GM21576 (cell line): ENCODE results near the gene TAF3.

Source experiments
- ATAC-seq: cut with Tn5 transposase; IDR thresholded peaks from one replicate; pipeline ENCODE4 v1.9.1; 2021; ENCODE audit warnings: mild to moderate bottlenecking, moderate library complexity; ENCODE audit not compliant: unreplicated experiment

The TAF3 gene

DNA sequence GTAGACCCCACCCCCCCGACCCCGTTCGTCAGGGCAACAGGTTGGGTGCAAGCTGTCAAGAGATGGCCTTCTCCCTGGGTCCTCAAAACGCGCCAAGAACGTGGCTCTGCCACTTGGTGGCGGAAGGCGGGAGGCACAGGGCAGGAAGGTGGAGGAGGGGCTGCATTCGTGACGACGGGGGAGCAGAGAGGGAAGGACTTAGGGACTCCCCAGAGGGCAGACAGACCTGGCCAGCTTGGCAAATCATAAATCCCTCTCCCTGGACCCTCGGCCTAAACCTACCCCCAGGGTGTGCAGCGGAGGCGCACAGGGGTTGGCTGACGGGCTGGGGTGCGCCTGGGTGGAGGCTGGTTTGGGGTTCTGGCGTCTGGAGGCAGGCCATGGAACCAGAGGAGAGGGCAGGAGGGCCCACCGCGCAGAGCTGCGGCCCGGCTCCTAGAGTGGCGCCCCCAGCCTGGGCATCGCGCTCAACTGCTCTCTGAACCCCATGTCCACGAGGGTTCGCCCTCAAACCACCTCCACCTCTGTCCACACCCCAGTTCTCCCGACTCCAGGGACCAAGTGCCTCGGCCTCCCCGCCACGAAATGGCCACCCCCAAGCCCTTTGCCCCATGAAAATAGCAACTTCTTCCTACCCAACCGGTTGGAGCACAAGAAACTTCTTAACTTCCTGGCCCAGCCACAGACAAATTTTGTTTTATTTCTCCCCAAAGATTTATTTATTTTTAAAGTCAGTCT lies 225.4 kb downstream of the TAF3 start:
- no peak for ATAC-seq

- ATAC-seq, result no peak
Measured at GRCh38 chr10:8044331-8044907, 226.1 kb downstream of the TAF3 start.

DNA sequence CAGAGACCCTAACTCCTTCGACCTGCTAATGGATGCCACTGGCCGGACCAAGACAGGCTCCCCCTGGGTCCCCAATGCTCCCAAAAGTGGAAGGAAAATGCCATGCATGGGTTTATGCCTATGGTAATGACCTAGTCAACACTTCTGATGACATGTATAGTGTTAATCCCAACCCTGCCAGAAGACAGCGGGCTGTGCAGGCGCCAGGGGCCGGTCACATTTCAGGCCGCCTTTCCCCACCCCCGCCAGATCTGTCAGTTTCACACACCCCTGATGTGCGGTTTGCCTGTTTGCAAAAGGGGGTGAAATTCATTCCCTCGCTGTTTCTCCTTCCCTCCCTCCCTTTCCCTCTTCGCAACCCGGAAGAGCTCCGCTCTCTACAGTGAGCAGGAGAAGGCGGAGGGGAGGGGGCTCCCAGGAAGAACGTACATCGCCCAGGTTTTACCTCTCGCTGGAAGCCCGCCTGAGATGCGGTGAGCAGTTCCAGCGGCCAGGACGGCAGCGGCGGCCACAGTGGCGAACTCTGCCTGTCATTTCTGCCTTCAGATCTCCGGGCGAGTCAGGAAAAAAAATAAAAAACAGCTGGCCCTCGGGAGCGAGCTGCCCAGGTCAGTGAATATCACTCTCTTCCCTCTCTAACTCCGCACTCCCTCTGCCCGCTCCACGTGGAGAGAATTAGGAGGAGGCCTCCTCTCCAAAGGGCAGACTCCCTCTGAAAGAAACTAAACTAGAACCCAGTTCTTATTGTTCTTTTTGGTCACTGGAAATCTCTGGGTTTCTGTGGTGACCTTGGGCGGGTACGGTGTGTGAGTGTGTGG lies 226.8 kb downstream of the TAF3 start:
- no peak for ATAC-seq

GRCh38 chr10:8045726-8046494 lies 227.6 kb downstream of the TAF3 start:
- ATAC-seq, result no peak

DNA sequence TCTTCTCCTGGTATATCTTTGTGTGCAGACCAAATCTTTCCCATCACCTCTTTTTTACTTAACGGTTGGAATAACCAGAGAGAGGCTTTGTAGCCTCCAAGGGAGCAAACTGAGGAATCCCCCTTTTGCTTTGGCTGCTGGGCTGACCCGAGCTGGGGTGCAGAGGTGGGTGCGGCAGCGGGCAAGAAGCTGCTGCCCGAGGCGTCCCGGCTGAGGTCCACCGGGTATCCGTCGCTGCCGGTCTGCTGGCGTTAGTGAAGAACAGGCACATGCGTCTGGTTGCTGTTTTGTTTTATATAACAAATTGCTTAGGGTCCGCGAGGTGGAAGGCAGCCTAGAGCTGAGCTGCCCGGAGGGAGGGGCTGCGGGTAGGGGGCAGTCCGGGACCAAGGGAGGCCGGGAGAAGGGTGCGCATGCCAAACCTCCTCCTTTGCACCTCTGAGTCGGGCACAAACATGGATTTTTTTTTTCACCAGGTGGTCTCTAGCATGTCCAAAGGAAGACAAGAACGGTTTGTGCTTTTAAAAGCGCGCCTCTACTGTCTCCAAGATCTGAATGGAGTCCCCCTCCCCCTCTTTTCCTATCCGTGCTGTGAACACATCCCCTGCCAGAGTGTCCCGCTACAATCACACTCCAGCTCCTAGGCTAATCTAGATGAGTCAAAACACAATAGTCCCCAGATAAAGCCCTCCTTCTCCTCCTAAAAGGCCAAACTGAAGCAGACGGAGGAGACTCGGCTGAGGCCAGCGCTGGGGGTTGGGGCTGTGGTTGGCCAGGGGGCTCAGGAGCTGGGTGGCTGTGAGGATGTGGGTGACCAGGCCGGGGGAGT lies 229.4 kb downstream of the TAF3 start:
- no peak for ATAC-seq

DNA sequence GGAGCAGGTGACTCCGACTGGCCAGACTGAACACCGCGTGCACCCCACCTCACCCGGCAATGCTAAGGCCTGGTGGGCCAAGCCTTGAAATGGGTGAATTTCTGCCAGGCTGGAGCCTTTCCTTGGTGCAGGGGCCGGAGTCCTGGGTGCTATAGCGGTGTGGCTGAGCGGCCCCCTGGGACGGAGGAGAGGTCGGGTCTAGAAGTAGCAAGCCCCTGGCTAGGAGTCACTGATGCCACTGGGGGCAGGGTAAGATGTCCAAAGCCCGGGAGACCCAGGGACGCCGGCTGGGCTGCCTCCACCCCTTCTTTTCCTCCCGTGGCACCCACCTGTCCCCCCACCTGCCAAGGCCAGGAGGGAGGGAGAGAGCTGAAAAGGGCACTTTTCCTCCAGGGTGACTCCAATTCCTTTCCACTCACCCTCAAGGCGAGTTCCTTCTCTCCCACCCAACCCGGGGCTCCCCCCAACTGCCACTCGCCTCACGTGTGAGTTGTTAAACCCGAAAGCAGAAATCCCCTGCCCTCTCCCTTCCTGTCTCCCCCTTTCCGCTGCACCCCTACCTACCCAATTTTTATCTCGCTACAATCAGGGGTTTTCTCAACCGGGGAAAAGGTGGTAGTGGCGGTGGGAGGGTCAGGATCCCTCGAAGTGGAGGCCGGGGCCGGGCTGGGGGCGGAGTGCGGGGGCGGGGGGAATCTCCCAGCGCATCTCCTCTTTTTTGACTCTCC lies 230.1 kb downstream of the TAF3 start:
- no peak for ATAC-seq

DNA sequence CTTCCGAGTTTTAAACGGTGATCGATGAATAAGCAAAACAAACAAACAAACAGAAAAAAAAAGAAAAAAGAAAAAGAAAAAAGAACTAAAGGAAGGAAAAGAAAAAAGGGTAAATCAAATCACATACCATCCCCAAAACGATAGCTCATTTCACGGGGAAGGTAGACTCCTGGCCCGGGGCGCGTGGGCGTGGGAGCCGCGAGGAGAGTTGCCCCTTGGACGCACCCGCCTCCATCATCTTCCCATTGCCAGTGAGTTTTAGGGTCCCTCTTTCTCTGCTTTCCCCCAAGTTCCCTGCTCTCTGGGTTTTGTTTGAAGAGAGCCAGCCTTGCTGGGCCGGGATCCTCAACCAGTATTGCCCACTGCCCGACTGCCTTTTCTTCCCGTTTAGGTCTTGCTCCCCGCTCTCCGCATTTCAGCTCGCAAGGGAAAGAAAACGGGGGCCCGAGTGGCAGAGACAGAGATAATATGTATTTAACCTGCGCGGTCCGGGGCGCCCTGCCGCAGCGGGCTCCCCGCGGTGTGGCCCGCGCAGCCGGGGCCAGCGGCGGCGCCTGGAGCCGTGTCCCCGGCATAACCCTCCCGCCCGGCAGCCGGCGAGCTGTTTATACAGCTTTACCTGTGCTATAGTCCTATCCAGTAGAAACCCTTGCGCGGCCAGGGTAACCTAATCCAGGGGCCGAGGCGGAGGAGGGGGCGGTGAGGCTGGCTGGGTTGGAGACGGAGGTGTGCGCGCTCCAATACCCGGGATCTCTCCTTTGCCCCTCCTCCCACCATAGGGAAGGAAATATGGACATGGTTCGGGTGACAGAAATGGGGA lies 230.9 kb downstream of the TAF3 start:
- ATAC-seq, result no peak

DNA sequence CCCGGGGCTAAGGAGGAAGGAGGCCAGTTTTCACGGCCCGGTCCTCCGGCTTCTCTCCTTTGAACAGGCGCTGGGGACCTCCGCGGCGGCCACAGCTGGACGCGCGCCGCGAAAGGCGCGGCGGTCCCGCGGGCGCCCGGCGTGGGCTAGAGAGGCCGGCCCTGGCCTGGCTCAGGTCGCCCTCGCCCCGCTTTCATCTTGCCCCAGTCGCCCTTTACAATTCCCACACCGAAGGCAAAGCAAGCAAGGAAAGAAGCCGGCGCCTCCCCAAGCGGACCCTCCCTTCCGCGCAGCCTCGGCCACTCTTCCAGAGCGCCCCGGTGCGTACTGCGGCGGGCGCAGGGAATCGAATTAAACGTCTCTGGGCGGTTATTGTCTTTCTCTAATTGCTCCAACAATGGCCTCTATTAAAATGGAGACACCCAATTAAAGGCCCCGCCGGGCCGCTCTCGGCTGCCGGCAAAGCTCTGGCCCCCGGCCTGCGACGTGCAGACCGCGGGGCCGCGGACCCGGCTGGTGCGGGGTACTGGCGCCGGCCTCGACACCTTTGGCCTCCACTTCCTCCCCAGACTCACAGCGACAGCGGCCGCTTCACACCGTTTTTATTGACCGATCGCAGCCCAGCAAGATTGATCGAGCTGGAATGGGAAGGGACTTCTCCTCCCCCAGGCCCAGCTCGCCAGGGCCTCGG lies 231.7 kb downstream of the TAF3 start:
- no peak for ATAC-seq

- no peak for ATAC-seq
Measured at GRCh38 chr10:8050556-8051108, 232.3 kb downstream of the TAF3 start.

DNA sequence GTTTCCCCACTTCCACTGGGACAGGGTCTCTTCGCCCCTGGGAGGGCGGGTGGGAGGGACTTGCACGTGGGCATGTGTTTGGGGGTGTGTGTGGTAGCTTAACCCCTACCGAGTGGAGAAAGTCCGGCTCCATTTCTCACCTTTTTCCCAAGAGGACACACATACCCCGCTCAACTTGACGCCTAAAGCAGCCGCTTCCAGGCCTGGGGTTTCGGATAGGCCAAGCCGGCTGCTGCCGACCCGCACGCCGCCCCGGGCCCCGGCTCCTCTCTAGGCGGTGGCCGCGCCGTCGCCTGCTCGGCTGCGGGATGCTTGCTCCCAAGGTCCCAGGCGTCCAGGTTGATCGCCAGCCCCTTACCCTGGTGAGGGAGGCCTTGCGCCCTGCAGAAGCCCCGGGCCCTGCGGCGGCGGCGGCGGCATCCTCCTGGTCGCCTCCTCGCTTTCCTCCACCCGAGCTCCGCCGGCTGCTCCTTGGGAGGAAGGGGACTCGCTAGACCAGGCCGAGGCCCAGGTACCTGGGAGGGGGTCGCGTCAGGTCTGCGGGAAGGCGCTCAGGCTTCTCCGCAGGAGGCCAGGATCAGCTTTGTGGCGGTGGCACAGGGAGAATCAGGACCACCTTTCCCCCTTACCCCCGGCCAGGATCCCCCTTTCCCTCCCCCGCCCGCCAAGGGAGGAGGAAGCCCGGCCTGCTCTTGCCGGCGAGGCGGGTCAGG lies 233.0 kb downstream of the TAF3 start:
- ATAC-seq, result no peak

GRCh38 chr10:8051851-8052257 lies 233.5 kb downstream of the TAF3 start:
- no peak for ATAC-seq

- ATAC-seq, result no peak
Measured at GRCh38 chr10:8052341-8052955, 234.1 kb downstream of the TAF3 start.

DNA sequence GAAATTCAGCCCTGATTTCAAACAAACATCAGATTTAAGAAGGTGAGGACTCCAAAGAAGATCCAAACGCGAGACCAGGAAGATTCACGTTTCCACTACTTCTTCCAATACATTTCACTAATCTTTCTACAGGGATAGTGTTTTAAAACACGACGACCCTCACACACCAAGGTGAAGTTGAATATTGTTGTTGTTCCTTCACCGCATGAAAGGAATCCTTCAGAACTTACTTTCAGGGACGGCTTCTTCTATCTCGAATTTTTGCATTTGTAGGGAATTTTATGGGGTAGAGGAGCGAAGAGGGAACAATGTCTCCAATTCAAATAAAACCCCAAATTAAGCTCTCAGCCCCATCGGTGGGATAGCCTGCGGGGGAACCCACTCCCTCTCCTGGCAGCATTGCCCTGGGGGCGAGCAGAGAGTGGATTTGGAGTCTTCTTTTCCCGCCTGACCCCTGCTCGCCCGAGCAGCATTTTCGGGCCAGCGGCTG lies 234.7 kb downstream of the TAF3 start:
- ATAC-seq, result no peak

DNA sequence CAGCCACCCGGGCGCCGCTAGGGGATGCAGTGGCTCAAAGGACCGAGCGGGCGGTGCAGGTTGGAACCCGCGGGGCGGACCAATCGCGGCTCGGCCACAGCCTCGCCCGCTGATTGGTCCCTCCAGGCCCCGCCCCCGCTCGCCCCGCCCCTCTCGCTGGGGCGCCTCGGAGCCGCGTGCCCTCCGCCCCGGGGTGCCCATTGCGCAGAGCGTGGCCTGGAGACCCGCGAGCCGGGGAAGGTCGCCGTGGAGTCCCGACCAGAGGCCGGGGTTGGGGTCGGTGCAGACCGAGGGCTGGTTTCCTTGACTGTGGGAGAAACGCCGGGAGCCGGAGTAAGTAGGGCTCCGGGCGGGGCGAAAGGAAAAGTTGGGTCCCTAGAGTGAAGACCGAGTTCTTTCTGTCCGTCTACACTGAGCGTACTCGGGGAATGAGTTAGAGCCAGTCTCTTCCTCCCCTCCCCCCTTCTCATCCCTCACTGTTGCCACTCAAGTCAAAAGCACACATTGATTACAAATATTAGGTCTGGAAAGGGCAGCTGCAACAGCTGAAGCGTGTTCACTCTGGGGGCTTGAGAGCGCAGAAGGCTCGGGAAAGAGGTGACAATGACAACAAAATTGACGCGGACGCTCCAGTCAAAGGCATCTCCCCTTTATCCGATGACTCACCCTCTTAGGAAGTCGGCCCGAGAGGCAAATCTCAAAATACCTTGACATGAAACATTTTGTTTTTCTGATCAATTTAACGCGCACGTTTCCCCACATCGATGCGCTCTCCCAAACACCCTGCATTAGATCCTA lies 235.3 kb downstream of the TAF3 start:
- ATAC-seq, result peak; percentile 62

- ATAC-seq, result peak; percentile 7
Measured at GRCh38 chr10:8054244-8054493, 235.9 kb downstream of the TAF3 start.
